ENCODE results near the gene GIMAP6.
A peak's percentile ranks its signal among the peaks of the same experiment; 100 is the strongest.

The GIMAP6 gene

DNA sequence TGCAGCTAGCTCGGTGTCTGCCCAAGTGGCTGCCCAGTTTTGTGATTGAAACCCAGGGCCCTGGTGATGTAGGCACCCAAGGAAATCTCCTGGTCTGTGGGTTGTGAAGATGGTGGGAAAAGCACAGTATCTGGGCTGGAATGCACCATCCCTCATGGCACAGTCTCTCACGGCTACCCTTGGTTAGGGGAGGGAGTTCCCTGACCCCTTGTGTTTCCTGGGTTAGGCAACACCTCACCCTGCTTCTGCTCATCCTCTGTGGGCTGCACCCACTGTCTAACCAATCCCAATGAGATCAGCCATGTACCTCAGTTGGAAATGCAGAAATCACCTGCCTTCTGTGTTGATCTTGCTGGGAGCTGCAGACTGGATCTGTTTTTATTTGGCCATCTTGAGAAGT is 37.4 kb downstream of the GIMAP6 start:
- Histone ChIP-seq H3K4me3 (ENCODE audit: low read depth, low read length) (no peak overlapping the region), H3K4me2 (ENCODE audit: low read length) (no peak overlapping the region), H3K9me3 (ENCODE audit: control insufficient read depth, low read length) (no peaks in the 10 kb centered on the region), H3K4me1 (no peaks in the 10 kb centered on the region), H3K9ac (no peak overlapping the region), H3K27me3 (ENCODE audit: control insufficient read depth, insufficient read depth, low read length) (no peaks in the 10 kb centered on the region), H3K79me2 (no peaks in the 10 kb centered on the region), H2AFZ (no peak overlapping the region), H3K36me3 (ENCODE audit: control insufficient read depth, insufficient read depth, low read length) (no peaks in the 10 kb centered on the region), H3K27ac (no peak overlapping the region)
- TF ChIP-seq, protein P1, sequence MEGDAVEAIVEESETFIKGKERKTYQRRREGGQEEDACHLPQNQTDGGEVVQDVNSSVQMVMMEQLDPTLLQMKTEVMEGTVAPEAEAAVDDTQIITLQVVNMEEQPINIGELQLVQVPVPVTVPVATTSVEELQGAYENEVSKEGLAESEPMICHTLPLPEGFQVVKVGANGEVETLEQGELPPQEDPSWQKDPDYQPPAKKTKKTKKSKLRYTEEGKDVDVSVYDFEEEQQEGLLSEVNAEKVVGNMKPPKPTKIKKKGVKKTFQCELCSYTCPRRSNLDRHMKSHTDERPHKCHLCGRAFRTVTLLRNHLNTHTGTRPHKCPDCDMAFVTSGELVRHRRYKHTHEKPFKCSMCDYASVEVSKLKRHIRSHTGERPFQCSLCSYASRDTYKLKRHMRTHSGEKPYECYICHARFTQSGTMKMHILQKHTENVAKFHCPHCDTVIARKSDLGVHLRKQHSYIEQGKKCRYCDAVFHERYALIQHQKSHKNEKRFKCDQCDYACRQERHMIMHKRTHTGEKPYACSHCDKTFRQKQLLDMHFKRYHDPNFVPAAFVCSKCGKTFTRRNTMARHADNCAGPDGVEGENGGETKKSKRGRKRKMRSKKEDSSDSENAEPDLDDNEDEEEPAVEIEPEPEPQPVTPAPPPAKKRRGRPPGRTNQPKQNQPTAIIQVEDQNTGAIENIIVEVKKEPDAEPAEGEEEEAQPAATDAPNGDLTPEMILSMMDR (IDR thresholded peaks at IDR 0.05) = no peak

DNA sequence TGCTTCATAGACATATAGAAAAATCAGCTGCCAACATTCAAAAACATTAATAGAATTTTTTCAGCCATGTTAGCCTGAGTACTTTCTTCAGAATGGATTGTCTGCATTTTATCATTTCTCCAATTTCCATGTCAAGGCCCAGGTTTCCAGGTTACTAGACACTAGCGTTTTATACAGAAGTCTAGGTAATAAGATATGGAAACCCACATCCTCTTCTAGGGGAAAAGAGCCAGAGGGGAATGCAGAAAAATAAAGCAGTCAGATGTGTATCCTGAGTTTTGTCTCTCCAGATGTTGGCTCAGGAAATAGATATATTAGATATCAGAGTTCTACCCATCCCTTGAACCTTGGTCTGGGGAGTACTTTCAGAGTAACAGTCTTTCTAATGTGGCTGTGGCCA is 44.6 kb downstream of the GIMAP6 start:
- peak overlapping the region; percentile 45 for H3K27ac ChIP-seq
- H3K9ac ChIP-seq = no peak overlapping the region
- no peaks in the 10 kb centered on the region for H3K79me2 ChIP-seq

DNA sequence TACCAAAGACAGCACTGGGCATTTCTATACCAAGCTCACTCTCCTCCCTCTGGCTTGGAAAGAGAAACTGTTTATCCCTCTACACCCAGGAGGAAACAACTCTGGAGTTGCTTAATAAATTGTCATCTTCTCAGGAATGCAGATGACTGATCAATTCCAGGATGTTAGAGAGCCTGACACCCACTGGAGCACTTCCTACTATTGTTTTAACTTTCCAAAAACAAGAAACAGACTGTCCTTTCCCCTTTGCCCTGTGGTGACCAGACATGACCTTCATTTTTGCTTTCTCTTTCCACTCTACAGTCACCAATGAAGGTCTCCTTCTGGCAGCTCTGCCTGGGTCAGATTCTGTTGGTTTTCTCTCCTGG is 45.4 kb downstream of the GIMAP6 start:
- Histone ChIP-seq H3K79me2 (no peaks in the 10 kb centered on the region), H3K4me3 (ENCODE audit: low read depth, low read length) (no peak overlapping the region), H3K9ac (no peak overlapping the region), H3K4me2 (ENCODE audit: low read length) (no peak overlapping the region), H2AFZ (no peak overlapping the region), H3K36me3 (ENCODE audit: control insufficient read depth, insufficient read depth, low read length) (no peaks in the 10 kb centered on the region), H3K9me3 (ENCODE audit: control insufficient read depth, low read length) (no peaks in the 10 kb centered on the region), H3K27me3 (ENCODE audit: control insufficient read depth, insufficient read depth, low read length) (no peaks in the 10 kb centered on the region), H3K27ac (peak overlapping the region; percentile 55), H3K4me1 (no peaks in the 10 kb centered on the region)
- TF ChIP-seq, protein P1 (IDR thresholded peaks at IDR 0.05) = no peak

More for the DNA sequence above, 44.6 kb downstream of the GIMAP6 start:
- no peak overlapping the region for H2AFZ ChIP-seq
- no peaks in the 10 kb centered on the region for H3K4me1 ChIP-seq
- no peaks in the 10 kb centered on the region for H3K9me3 ChIP-seq (ENCODE audit: control insufficient read depth, low read length)
- TF ChIP-seq, protein P1 (IDR thresholded peaks at IDR 0.05) = no peak
- H3K27me3 ChIP-seq (ENCODE audit: control insufficient read depth, insufficient read depth, low read length) = no peaks in the 10 kb centered on the region
- no peaks in the 10 kb centered on the region for H3K36me3 ChIP-seq (ENCODE audit: control insufficient read depth, insufficient read depth, low read length)
- H3K4me3 ChIP-seq (ENCODE audit: low read depth, low read length) = no peak overlapping the region
- no peak overlapping the region for H3K4me2 ChIP-seq (ENCODE audit: low read length)

DNA sequence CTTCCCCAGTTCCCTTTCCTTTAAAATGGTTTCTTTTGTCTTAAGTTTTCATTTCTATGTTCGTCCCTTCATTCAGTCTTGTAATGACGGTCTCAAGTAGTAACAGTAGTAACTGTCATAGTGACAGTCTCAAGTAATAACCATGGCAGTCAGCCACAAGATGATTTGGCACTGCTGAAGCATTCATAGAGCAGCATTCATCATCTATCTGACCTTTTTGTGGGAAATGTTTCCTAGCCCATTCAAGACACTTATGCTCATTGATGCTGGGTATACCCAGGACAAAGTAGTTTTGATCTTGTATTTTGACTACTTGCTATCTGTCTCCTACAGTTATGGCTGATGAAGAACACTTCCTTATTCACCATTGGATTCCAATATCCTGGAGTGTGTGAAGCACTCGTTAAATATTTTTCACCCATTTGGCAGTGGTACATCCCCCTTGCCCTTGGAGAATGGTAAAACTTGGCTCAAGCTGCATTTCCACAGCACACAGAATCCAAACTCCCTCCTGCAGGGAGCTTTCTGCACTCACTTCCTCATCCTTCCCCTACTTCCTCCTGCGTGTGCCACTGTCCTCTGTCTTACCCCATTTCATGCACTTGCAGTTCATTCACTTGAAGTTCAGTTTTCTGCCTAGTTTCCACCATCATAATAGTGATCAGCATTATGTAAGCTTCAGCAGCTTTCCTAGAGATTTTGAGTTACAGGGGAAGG is 46.0 kb downstream of the GIMAP6 start:
- Histone ChIP-seq H3K27ac (peak overlapping the region; percentile 55), H3K36me3 (ENCODE audit: control insufficient read depth, insufficient read depth, low read length) (no peaks in the 10 kb centered on the region), H2AFZ (no peak overlapping the region), H3K9me3 (ENCODE audit: control insufficient read depth, low read length) (no peaks in the 10 kb centered on the region), H3K4me2 (ENCODE audit: low read length) (no peak overlapping the region), H3K79me2 (no peaks in the 10 kb centered on the region), H3K4me1 (no peaks in the 10 kb centered on the region), H3K27me3 (ENCODE audit: control insufficient read depth, insufficient read depth, low read length) (no peaks in the 10 kb centered on the region), H3K4me3 (ENCODE audit: low read depth, low read length) (no peak overlapping the region), H3K9ac (no peak overlapping the region)
- TF ChIP-seq, protein P1 (IDR thresholded peaks at IDR 0.05) = no peak

GRCh38 chr7:150585199-150585598 is 47.0 kb downstream of the GIMAP6 start:
- Histone ChIP-seq H3K27ac (peak overlapping the region; percentile 55), H3K9me3 (ENCODE audit: control insufficient read depth, low read length) (no peaks in the 10 kb centered on the region)

More at GRCh38 chr7:150585199-150585598, 47.0 kb downstream of the GIMAP6 start:
- Histone ChIP-seq H3K27me3 (ENCODE audit: control insufficient read depth, insufficient read depth, low read length) (no peaks in the 10 kb centered on the region), H3K79me2 (no peaks in the 10 kb centered on the region), H3K36me3 (ENCODE audit: control insufficient read depth, insufficient read depth, low read length) (no peaks in the 10 kb centered on the region), H2AFZ (no peak overlapping the region), H3K4me3 (ENCODE audit: low read depth, low read length) (no peak overlapping the region), H3K4me1 (no peaks in the 10 kb centered on the region), H3K9ac (no peak overlapping the region), H3K4me2 (ENCODE audit: low read length) (no peak overlapping the region)
- TF ChIP-seq, protein P1 (IDR thresholded peaks at IDR 0.05) = no peak

All from parathyroid adenoma (tissue), 2 donors.